OCI-LY7 (cell line): ENCODE data around the gene C2orf49. TPM values are rescaled to one million over a fixed set of nuclear protein-coding genes. Genes with fewer than 3 reads are reported as not detected.

Source experiments
- BruUV-seq: library from RNA; stranded (reverse); fragments of 400-500 nt; replicated peaks from 2 replicates; lab custom pipeline; 2021; lab: Mats Ljungman, UMichigan
- CTCF ChIA-PET: fragments of 300-600 bp; sonication (Branson Sonifier 250); formaldehyde crosslinking; loops from one replicate; lab custom pipeline; 2022; ENCODE audit warnings: antibody characterized with exemption; ENCODE audit not compliant: unreplicated experiment; lab: Charles Lee
- POLR2A ChIA-PET: fragments of 300-600 bp; sonication (Branson Sonifier 250); formaldehyde crosslinking; loops from one replicate; lab custom pipeline; 2022; ENCODE audit warnings: antibody characterized with exemption; lab: Charles Lee
- DNase-seq: peaks from one replicate; pipeline ENCODE4 v3.0.0-alpha.2; 2015; ENCODE audit warnings: low spot score
- H2AFZ ChIP-seq: fragments of 200-600 bp; sonication (generic), shearing (Covaris generic); 2 replicates; pipeline ENCODE4 v1.6.1; 2014; ENCODE audit warnings: mild to moderate bottlenecking, antibody characterized with exemption, low read length, moderate library complexity
- H3K27ac ChIP-seq: fragments of 200-600 bp; sonication (generic); 2 replicates; pipeline ENCODE4 v1.5.1; 2014; ENCODE audit warnings: mixed run types, low read depth, mild to moderate bottlenecking, moderate library complexity, low read length, inconsistent platforms; ENCODE audit not compliant: poor library complexity, severe bottlenecking
- H3K36me3 ChIP-seq: fragments of 200-600 bp; sonication (generic); 2 replicates; pipeline ENCODE4 v1.6.1; 2014; ENCODE audit warnings: mild to moderate bottlenecking, antibody characterized with exemption, low read length, moderate library complexity, mixed read lengths; ENCODE audit not compliant: insufficient read depth
- H3K4me1 ChIP-seq: fragments of 200-600 bp; sonication (generic); 2 replicates; pipeline ENCODE4 v1.5.1; 2014; ENCODE audit warnings: mild to moderate bottlenecking, low read length; ENCODE audit not compliant: insufficient read depth, poor library complexity, severe bottlenecking
- H3K4me2 ChIP-seq: fragments of 200-600 bp; sonication (generic); 2 replicates; pipeline ENCODE4 v1.6.1; 2014; ENCODE audit warnings: mild to moderate bottlenecking, low read length
- H3K4me3 ChIP-seq: fragments of 200-600 bp; sonication (generic); 2 replicates; pipeline ENCODE4 v1.5.1; 2014; ENCODE audit warnings: mild to moderate bottlenecking, low read depth, low read length; ENCODE audit not compliant: poor library complexity, severe bottlenecking
- H3K79me2 ChIP-seq: fragments of 200-600 bp; sonication (generic); 2 replicates; pipeline ENCODE4 v1.6.1; 2016; ENCODE audit warnings: low read depth, mild to moderate bottlenecking, low read length, moderate library complexity, mixed read lengths; ENCODE audit not compliant: insufficient read depth
- H3K9me2 ChIP-seq: fragments of 200-600 bp; sonication (generic); 2 replicates; pipeline ENCODE4 v1.6.1; 2016; ENCODE audit warnings: mild to moderate bottlenecking, low read length, mixed read lengths; ENCODE audit not compliant: insufficient read depth
- H3K9me3 ChIP-seq: fragments of 200-600 bp; sonication (generic); 2 replicates; pipeline ENCODE4 v1.6.1; 2014; ENCODE audit warnings: mild to moderate bottlenecking, mixed run types, low read length, mixed read lengths
- H4K20me1 ChIP-seq: fragments of 200-600 bp; sonication (generic); 2 replicates; pipeline ENCODE4 v1.6.1; 2014; ENCODE audit warnings: mild to moderate bottlenecking, antibody characterized with exemption, low read length, moderate library complexity, mixed read lengths; ENCODE audit not compliant: insufficient read depth
- CTCF ChIP-seq: fragments of 200-600 bp; sonication (generic); conservative IDR thresholded peaks from 2 replicates; pipeline ENCODE4 v1.5.1; 2014; ENCODE audit warnings: mild to moderate bottlenecking, antibody characterized with exemption, low read length, moderate library complexity, mixed read lengths
- EZH2phosphoT487 ChIP-seq: fragments of 200-600 bp; sonication (generic); IDR thresholded peaks from 2 replicates; pipeline ENCODE4 v1.6.1; 2018; ENCODE audit warnings: low read depth, borderline replicate concordance, mild to moderate bottlenecking, mixed run types, antibody characterized with exemption, low read length, moderate library complexity, mixed read lengths
- intact Hi-C: fragments of 100-400 bp; cut with micrococcal nuclease; formaldehyde crosslinking; loops from one replicate; pipeline ENCODE4 v1.10.0; 2022; ENCODE audit not compliant: unreplicated experiment
- total RNA-seq, 2 experiments: library from RNA; depleted of rRNA in 1 of 2; stranded (reverse); fragments of >200 nt in 1 of 2; shearing (Covaris generic) in 1 of 2; gene quantifications; 2 replicates each; pipeline ENCODE4 v1.2.3, GENCODE V29; 2014 to 2022

The C2orf49 gene
- total RNA-seq, 2 experiments from 2014 or later, result 11.8 to 17.0 TPM

GRCh38 chr2:105294046-105294445 lies 43.3 kb upstream of the C2orf49 start:
- Histone ChIP-seq H3K9me3 (no peaks in the 10 kb centered on the region), H4K20me1 (no peaks in the 10 kb centered on the region), H3K27ac (no peak overlapping the region), H3K79me2 (no peaks in the 10 kb centered on the region), H3K4me1 (no peaks in the 10 kb centered on the region), H3K4me3 (no peak overlapping the region), H2AFZ (no peak overlapping the region), H3K36me3 (peaks cover 89% of the 10 kb centered on the region), H3K9me2 (no peaks in the 10 kb centered on the region), H3K4me2 (no peak overlapping the region)
- CTCF ChIA-PET, result no interaction called here
- TF ChIP-seq CTCF, result no peak
- no peak for TF ChIP-seq EZH2phosphoT487
- BruUV-seq, result no TSS peak
- intact Hi-C loops, result no loop called here
- no peak for DNase-seq
- POLR2A ChIA-PET, result no interaction called here

- Histone ChIP-seq H4K20me1 (peaks cover 3% of the 10 kb centered on the region; the same call in 1 of the 2 replicates), H3K27ac (no peak overlapping the region), H3K9me3 (no peaks in the 10 kb centered on the region), H3K4me1 (no peaks in the 10 kb centered on the region), H3K36me3 (peaks cover 79% of the 10 kb centered on the region), H3K4me3 (no peak overlapping the region), H3K4me2 (no peak overlapping the region), H2AFZ (no peak overlapping the region), H3K9me2 (no peaks in the 10 kb centered on the region), H3K79me2 (no peaks in the 10 kb centered on the region)
- ChIA-PET CTCF (interaction anchor here (1.2 kb wide), 1 partner anchor 220 kb away, joined by 3 read pairs; no protein-coding TSS in a partner anchor), POLR2A (interaction anchor here (0.7 kb wide), 1 partner anchor 576 kb away, joined by 4 read pairs; no protein-coding TSS in a partner anchor)
- TF ChIP-seq CTCF, result peak; percentile 75
- no peak for TF ChIP-seq EZH2phosphoT487
- BruUV-seq, result no TSS peak
- intact Hi-C loops, result no loop called here
- DNase-seq, result peak; percentile 39
Measured at GRCh38 chr2:105294844-105295481, 42.4 kb upstream of the C2orf49 start.

- Histone ChIP-seq H2AFZ (no peak overlapping the region), H4K20me1 (peaks cover 4% of the 10 kb centered on the region; the same call in 1 of the 2 replicates), H3K4me3 (no peak overlapping the region), H3K9me2 (no peaks in the 10 kb centered on the region), H3K27ac (no peak overlapping the region), H3K4me1 (no peaks in the 10 kb centered on the region), H3K9me3 (no peaks in the 10 kb centered on the region), H3K4me2 (no peak overlapping the region), H3K79me2 (peaks cover 4% of the 10 kb centered on the region; the same call in 1 of the 2 replicates), H3K36me3 (peaks cover 68% of the 10 kb centered on the region)
- no peak for TF ChIP-seq CTCF
- TF ChIP-seq EZH2phosphoT487, result no peak
- intact Hi-C loops, result no loop called here
- ChIA-PET POLR2A (no interaction called here), CTCF (interaction anchor here (1.2 kb wide), 1 partner anchor 221 kb away, joined by 3 read pairs; no protein-coding TSS in a partner anchor)
- TSS peak; percentile 12 for BruUV-seq
- no peak for DNase-seq
Measured at GRCh38 chr2:105296017-105296611, 41.2 kb upstream of the C2orf49 start.
